ENCODE data around the gene TGFB1.

DNA sequence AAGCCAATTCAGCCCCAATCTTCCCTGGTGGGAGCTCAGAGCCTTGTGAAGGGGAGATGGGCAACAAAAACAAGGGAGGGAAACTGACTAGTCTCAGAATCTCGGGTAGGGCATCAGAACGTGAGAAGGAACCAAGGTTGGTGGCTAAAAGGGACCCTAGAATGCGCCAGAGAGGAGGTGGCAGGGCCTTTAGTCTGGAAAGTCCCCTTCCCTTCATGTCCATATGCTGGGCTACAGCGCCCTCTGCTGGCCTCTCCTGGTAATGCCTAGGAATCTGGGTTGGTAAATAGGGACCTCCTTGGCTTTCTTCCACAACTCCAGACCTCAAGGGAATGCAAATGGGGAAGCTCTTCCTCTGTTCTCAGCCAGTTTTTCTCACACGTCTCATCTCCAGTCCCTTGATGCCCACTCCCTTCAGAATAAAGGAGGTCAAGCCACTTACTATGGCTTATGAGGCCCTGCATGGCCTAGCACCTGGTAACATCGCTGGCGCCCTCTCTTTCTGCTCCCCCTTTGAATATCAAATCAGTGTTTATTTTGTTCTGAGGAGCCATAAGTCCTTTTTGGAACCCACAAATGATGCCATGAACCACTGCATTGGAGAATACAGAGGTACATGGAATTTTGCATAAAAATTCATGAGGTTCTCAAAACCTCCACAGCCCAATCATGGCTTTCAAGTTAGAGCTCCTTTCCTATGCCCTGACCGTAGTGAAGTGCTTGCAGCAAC, 45.1 kb downstream of the TGFB1 start:
- no peak for TF ChIP-seq ZBTB42 (CRISPR knock-in tag; IDR thresholded peaks at IDR 0.05)
- TF ChIP-seq, protein P1, sequence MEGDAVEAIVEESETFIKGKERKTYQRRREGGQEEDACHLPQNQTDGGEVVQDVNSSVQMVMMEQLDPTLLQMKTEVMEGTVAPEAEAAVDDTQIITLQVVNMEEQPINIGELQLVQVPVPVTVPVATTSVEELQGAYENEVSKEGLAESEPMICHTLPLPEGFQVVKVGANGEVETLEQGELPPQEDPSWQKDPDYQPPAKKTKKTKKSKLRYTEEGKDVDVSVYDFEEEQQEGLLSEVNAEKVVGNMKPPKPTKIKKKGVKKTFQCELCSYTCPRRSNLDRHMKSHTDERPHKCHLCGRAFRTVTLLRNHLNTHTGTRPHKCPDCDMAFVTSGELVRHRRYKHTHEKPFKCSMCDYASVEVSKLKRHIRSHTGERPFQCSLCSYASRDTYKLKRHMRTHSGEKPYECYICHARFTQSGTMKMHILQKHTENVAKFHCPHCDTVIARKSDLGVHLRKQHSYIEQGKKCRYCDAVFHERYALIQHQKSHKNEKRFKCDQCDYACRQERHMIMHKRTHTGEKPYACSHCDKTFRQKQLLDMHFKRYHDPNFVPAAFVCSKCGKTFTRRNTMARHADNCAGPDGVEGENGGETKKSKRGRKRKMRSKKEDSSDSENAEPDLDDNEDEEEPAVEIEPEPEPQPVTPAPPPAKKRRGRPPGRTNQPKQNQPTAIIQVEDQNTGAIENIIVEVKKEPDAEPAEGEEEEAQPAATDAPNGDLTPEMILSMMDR (CRISPR knock-in tag; IDR thresholded peaks at IDR 0.05): peak; percentile 94
- TF ChIP-seq ZNF777 (CRISPR knock-in tag; IDR thresholded peaks at IDR 0.05): no peak
- no peak for TF ChIP-seq ZNF724P (CRISPR knock-in tag; IDR thresholded peaks at IDR 0.05; ENCODE audit: borderline replicate concordance)
- TF ChIP-seq MTA3 (CRISPR knock-in tag; IDR thresholded peaks at IDR 0.05): no peak
- no peak for TF ChIP-seq RARG (CRISPR knock-in tag; IDR thresholded peaks at IDR 0.05; ENCODE audit: low read depth)
- no peak for TF ChIP-seq CREM (IDR thresholded peaks at IDR 0.05)
- TF ChIP-seq CREM (CRISPR knock-in tag; IDR thresholded peaks at IDR 0.05): no peak
- no peak for TF ChIP-seq ATF7 (IDR thresholded peaks at IDR 0.05)
- no peak for TF ChIP-seq ATF7 (CRISPR knock-in tag; IDR thresholded peaks at IDR 0.05)
- TF ChIP-seq, protein P2, sequence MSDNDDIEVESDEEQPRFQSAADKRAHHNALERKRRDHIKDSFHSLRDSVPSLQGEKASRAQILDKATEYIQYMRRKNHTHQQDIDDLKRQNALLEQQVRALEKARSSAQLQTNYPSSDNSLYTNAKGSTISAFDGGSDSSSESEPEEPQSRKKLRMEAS (IDR thresholded peaks at IDR 0.05): 0 out of 2 replicates have a peak, but pooled peaks have one; percentile 16
- TF ChIP-seq, protein P3, sequence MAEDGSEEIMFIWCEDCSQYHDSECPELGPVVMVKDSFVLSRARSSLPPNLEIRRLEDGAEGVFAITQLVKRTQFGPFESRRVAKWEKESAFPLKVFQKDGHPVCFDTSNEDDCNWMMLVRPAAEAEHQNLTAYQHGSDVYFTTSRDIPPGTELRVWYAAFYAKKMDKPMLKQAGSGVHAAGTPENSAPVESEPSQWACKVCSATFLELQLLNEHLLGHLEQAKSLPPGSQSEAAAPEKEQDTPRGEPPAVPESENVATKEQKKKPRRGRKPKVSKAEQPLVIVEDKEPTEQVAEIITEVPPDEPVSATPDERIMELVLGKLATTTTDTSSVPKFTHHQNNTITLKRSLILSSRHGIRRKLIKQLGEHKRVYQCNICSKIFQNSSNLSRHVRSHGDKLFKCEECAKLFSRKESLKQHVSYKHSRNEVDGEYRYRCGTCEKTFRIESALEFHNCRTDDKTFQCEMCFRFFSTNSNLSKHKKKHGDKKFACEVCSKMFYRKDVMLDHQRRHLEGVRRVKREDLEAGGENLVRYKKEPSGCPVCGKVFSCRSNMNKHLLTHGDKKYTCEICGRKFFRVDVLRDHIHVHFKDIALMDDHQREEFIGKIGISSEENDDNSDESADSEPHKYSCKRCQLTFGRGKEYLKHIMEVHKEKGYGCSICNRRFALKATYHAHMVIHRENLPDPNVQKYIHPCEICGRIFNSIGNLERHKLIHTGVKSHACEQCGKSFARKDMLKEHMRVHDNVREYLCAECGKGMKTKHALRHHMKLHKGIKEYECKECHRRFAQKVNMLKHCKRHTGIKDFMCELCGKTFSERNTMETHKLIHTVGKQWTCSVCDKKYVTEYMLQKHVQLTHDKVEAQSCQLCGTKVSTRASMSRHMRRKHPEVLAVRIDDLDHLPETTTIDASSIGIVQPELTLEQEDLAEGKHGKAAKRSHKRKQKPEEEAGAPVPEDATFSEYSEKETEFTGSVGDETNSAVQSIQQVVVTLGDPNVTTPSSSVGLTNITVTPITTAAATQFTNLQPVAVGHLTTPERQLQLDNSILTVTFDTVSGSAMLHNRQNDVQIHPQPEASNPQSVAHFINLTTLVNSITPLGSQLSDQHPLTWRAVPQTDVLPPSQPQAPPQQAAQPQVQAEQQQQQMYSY (CRISPR knock-in tag; IDR thresholded peaks at IDR 0.05): no peak

Data from HepG2 (cell line).